Left hindlimb (tissue), 1 donor: ENCODE results near the gene CECR2.
"Not testable (repeated sequence)": the region's sequence is repeated elsewhere in the genome, so short reads cannot be mapped to it uniquely, and the experiment has no call there.

Experiments used
- DNase-seq: peaks from one replicate; pipeline ENCODE4 v3.0.0-alpha.2; 2018

The CECR2 gene

GRCh38 chr22:17523925-17524324 is 154.7 kb downstream of the CECR2 start:
- DNase-seq = no peak

GRCh38 chr22:17536269-17536668 is 167.0 kb downstream of the CECR2 start:
- DNase-seq = peak; percentile 66

GRCh38 chr22:17537155-17537554 is 167.9 kb downstream of the CECR2 start:
- DNase-seq = no peak

GRCh38 chr22:17540481-17540880 is 171.2 kb downstream of the CECR2 start:
- DNase-seq = no peak

- no peak for DNase-seq
These were observed 172.2 kb downstream of the CECR2 start for GRCh38 chr22:17541476-17541875.

GRCh38 chr22:17542452-17542851 is 173.2 kb downstream of the CECR2 start:
- no peak for DNase-seq

- DNase-seq = no peak
These were observed 178.9 kb downstream of the CECR2 start for GRCh38 chr22:17548010-17548755.

GRCh38 chr22:17548756-17549035 is 179.4 kb downstream of the CECR2 start:
- no peak for DNase-seq

GRCh38 chr22:17549183-17549582 is 179.9 kb downstream of the CECR2 start:
- DNase-seq = no peak

GRCh38 chr22:17549655-17550054 is 180.4 kb downstream of the CECR2 start:
- DNase-seq = no peak

GRCh38 chr22:17552737-17553136 is 183.5 kb downstream of the CECR2 start:
- DNase-seq = no peak

- no peak for DNase-seq
These were observed 185.6 kb downstream of the CECR2 start for GRCh38 chr22:17554814-17555213.

GRCh38 chr22:17559188-17559587 is 189.9 kb downstream of the CECR2 start:
- DNase-seq = no peak

- DNase-seq = no peak
These were observed 193.9 kb downstream of the CECR2 start, which contains the start of gene SLC25A18 for GRCh38 chr22:17562906-17563870. Gene SLC25A18, plus strand, starts transcription at chr22:17563498. Its CDS starts 16,447 bp downstream, at chr22:17579945.

- DNase-seq = no peak
These were observed 194.7 kb downstream of the CECR2 start for GRCh38 chr22:17563936-17564391.

GRCh38 chr22:17566016-17566687 is 196.9 kb downstream of the CECR2 start:
- DNase-seq = not testable (repeated sequence)

GRCh38 chr22:17566776-17567175 is 197.5 kb downstream of the CECR2 start:
- DNase-seq = no peak

- DNase-seq = no peak
These were observed 200.8 kb downstream of the CECR2 start for GRCh38 chr22:17569971-17570511.

- DNase-seq = peak; percentile 73
These were observed 201.8 kb downstream of the CECR2 start for GRCh38 chr22:17570851-17571631.

GRCh38 chr22:17575151-17575550 is 205.9 kb downstream of the CECR2 start:
- DNase-seq = no peak

- DNase-seq = no peak
These were observed 206.4 kb downstream of the CECR2 start for GRCh38 chr22:17575681-17576080.

- DNase-seq = no peak
These were observed 207.2 kb downstream of the CECR2 start for GRCh38 chr22:17576470-17576869.
